ENCODE results near the gene KIF13A.

GRCh38 chr6:17933716-17934115, 53.7 kb downstream of the KIF13A start:
- TF ChIP-seq POLR2AphosphoS5 (IDR thresholded peaks at IDR 0.05) (no peak), POLR2A (IDR thresholded peaks at IDR 0.05) (no peak), EP300 (IDR thresholded peaks at IDR 0.05; ENCODE audit: low read depth) (no peak), CTCF (IDR thresholded peaks at IDR 0.05) (no peak)
